Stimulated activated CD8-positive, alpha-beta memory T cell treated with anti-CD3 and anti-CD28 coated beads, Interleukin-15, amount 100 ng/mL, for 1 hour (primary cell): ENCODE data around the gene USP22.
"Not testable (repeated sequence)": the region's sequence is repeated elsewhere in the genome, so short reads cannot be mapped to it uniquely, and the experiment has no call there.

Source experiments
- DNase-seq: peaks from one replicate; pipeline ENCODE4 v3.0.0-alpha.2; 2020; ENCODE audit warnings: low read depth

Gene USP22

DNA sequence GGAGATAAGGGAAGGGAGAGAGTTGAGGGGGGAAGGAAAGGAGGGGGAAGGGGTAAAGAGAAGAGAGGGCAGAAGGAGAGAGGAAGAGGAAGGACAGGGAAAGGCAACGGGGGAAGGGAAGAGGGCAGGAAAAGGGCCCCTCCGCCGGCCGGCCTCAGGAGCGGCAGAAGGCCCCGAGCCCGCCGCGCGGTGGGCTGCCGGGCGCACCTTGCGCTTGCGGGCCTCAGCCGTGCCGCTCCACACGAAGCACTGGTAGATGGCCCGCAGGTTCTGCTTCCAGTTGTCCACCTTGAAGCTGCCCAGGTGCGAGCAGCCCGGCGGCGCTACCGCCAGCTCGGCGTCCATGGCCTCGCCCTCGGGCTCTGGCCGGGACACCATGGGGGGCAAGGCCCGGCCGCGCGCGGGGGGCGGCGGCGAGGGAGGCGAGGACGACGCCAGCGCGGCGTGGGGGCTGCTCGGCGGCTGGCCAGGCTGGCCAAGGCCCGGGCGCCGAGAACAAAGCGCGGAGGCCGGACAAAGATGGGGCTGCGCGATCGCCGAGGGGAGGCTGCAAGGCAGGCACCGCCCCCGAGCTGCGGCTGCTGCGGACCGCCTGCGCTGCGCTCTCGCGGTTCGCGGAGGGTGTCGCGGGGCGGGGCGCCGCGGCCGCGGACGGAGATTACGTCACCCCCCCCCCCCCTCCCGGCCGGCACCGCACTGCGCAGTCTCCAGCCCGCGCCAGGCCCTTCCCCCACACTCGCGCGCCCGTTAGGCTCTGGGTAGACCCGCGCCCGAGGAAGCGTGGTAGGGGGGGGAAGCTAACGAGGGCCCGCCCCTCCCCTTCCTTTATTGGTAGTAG lies at the start of gene USP22:
Gene USP22, minus strand, starts transcription at position 554 of the 838 bp plus-strand sequence. Its CDS starts 176 bp downstream, at position 378.
- DNase-seq, result no peak

DNA sequence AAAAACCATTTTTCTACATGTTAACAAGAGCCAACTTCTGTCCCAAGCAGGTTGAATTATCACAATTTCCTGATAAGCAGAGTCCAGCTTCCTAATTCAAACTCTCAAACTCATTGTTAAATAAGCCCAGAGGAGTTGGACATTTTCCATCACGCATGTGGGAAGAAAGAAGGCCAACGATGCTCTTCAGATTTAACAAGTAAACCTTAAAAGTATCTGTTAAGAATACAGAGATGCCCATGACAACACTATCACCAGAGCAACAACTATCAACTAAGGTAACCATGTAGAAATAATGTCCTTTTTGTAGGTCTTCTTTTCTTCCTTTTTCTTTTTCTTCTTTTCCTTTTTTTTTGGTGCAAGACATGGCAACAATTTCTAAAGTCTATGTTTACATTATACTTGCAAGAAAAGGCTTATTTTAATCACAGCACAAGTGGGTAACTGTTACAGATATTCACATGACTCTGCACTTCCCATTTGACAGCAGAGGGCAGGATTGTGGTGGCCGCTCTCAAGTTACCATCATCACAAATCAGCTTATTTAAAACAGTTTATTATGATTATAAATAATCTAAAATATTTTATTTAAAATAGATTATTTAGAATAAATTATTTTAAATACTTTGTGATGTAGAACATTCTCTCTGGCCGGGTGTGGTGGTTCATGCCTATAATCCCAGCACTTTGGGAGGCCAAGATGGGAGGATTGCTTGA lies 48.2 kb upstream of the USP22 start:
- no peak for DNase-seq

DNA sequence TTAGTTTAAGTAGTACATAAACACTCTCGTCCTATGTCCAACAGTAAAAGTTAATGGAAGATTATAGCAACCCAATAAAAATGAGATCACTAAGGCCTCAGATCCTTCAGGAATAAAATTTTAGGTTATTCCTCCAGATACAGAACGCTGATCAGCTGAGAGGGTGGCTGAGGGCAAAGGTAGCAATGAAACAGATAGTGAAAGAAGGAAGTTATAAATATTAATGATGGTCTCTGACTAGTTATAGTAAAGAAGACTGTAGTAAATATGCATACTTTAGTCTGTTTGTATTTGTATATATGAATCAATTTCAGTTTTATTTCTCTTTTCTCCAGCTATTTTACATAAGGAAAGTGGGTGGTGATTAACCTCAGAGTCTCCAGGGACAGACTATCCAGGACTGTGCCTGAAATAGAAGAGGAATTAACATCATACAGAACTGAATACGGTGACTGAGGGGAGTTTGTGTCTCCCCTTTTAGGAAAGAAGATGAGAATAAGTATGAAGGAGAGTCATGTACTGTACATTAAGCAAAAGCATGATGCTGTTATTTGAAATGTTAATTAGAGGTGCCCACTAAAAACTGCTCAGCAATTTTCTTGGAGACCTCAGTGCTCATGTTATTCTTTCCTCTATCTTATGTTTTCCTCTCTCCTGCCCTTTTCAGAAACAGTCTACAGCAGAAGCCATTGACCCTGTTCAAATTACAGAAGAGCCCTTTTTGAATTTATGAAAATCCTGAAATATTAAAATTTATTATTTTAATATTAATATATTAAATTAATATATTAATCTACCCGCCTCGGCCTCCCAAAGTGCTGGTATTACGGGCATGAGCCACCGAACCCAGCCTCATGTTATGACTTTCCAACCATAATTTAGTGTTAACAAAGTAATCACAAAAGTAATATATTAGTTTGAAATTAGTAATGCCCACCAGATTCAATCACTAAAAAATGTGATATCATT lies 47.4 kb upstream of the USP22 start:
- no peak for DNase-seq

DNA sequence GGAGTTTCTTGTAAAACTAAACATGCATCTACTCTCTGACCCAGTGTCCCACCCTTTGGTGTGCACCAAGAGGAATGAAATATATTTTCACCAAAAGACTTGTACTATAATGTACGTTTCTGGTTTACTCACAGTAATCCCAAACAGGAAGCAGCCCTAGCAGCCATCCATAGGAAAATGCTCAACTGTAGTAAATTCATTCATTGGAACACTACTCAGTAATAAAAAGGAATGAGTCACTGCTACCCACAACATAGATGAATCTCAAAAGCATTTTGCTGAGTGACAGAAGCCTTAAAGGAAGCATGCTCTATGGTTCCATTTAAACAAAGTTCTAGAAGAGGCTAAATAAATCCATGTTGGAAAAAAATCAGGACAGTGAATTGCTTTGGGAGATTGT lies 46.3 kb upstream of the USP22 start:
- no peak for DNase-seq

DNA sequence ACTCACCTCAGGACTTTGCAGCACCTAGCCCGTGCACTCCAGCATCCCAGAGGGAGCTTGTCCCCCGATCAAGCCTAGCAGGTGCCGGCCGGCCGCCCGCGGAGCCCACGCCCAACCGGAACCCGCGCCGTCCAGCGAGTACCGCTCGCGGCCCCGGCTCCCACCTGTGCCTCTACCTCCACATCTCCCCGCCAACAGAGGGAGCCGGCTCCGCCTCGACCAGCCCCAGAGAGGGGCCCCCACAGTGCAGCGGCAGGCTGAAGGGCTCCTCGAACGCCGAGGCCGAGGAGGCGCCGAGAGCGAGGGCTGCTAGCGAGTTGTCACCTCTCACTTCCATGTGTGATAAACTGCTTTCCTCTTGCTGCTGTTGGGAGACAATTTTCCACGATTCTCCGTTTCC lies 42.9 kb upstream of the USP22 start:
- no peak for DNase-seq

DNA sequence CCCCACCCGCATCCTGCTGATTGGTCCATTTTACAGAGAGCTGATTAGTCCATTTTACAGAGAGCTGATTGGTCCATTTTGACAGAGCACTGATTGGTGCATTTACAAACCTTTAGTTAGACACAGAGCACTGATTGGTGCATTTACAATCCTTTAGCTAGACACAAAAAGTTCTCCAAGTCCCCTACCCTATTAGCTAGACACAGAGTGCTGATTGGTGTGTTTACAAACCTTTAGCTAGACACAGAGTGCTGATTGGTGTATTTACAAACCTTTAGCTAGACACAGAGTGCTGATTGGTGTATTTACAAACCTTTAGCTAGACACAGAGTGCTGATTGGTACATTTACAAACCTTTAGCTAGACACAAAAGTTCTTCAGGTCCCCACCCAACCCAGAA lies 42.5 kb upstream of the USP22 start:
- DNase-seq, result not testable (repeated sequence)

DNA sequence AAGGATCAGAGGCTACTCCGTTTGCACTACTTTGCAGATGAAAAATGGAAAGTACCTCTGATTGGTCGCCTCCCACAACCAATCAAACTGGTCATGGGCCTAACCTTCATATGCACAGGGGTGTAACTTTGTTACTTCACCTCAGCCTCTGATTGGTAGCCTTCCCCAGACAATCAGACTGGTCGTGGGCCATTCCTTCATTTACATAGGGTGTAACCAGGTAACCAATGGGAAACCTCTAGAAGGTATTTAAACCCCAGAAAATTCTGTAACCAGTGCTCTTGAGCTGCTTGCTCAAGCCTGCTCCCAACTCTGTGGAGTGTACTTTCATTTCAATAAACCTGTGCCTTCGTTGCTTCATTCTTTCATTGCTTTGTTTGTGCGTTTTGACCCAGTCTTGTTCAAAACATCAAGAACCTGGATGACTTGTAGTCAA lies 39.2 kb upstream of the USP22 start:
- no peak for DNase-seq

DNA sequence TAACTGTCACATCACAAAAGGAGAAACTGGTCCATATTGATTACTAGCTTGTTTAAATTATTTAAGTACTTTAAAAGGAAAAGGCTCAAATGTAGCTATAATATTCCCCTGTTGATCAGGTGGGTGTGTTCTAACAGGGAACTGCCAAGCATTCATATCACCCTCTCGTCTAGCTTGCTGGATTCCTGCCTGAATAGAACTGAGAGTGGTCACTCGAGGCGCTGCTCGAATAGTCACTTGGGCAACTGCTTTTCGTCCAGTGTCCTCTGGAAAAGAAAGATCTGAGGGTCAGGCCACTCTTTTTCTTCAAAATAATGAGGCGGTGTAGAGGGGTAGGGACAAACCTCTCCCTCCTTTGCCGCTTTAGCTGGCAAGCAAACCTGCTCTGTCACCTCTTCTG lies 36.4 kb upstream of the USP22 start:
- no peak for DNase-seq

DNA sequence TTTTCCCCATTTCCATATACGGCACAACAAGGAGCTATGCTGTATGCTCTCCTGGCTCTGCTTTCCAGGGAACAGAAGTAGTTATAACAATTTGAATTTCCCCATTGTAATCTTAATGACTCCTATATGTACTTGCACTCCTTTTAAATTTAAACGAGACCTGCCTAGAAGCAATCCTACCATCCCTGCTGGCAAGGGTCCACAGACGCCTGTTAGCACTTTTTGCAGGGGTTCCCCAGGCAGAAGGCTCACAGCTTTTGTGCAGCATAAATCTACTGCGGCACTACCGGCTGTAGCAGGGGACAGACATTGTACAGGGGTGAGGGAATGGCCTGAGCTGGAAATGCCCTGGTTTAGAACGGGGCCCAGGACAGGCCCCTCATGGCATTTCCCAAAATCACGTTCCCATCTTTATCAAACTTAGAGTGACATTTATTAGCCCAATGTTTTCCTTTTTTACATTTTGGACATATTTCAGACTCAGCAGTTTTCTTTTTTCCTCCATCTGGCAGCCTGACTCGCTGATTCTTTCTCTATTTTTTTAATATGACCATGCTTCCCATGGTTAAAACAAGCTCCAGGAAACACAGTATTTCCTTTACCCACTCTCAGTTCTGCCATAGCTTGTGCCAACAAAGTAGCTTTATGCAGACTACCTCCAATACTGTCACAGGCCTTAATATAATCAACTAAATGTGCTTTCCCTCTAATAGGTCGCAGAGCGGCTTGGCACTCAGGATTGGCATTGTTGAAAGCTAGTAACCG lies 35.4 kb upstream of the USP22 start:
- DNase-seq, result no peak

DNA sequence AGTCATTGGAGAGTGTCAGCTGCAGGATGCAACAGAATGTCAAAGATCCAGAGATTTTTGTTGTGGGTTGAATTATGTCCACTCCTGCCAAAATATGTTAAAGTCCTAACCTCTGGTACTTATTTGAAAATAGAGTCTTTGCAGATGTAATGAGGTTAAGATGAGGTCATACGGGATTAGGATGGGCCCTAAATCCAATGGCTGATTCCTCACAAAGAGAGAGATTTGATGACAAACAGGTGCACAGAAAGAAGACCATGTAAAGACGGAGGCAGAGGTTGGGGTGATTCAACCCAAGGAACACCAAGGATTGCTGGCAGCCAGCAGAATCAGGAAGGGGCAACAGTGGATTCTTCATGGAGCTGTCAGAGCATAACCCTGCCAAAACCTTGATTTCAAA lies 34.5 kb upstream of the USP22 start:
- DNase-seq, result no peak

DNA sequence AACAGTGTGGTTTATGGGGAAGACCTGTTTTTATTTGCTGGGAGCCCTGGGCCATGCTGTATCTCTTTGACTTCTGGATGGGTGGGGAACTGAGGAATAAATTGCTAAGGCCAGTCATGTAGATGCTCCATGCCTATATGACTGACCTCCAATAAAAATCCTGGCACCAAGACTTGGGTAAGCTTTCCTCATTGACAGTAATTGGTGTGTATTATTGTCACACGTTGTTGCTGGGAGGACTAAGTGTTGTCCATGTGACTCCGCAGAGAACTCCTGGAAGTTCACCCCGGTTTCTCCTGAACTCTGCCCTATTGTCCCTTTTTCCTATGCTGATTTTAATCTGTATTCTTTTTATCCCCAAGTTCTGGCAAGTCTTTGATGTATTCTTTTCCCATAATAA lies 33.4 kb upstream of the USP22 start:
- DNase-seq, result no peak

DNA sequence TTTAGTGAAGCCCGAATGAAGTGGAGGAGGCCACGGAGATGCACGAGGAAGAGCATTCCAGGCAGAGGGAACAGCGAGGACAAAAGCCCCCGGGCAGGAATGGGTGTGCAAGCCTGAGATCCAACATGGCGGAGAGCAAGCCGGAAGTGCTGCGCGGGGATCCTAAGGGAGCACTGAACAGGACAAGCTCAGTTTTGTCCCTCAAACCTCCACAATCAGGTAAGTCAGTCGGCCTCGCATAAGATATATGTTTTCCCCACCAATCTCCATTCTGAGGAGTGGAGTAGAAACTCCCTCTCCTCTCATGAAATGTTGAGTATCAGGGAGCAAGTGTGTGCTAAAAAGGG lies 32.9 kb upstream of the USP22 start:
- no peak for DNase-seq

DNA sequence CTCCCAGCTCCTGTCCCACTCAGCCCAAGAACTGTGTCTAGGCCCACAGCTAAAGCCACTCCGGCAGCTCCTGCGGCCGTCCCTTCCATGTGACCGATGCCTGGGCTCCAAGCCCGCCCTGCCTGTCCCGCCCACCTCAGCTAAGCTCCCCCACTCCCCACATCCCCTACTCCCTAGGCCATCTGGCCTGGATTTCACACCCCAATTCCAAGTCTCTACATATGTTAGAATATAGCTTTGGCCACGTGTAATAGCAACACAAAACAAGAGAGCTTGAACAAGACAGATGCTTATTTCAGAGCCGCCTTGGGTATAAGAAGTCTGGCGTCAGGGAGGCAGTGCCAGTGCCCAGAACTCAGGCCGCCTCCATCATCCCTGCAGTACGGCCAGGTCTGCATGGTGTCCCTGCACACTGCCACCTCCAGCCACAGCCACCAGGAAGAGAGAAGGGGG lies 30.0 kb upstream of the USP22 start:
- no peak for DNase-seq

DNA sequence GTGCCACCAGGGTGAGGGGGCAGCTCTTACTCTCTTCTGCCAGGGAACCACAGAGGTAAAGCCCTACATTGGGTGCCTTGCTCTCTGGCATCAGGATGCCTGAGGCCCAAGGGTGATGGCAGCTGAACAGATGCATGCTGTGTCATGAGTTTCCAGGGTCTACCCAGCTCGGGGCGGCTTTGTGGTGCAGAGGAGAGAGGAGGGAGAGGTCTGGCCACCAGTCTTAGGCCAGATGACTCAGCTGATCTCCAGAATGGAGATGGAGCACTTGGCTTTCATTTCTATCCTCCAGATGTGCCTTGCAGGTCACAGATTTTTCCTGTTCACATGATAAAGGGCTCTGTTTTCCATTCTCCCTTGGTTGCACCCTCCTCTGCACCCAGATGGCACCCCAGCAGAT lies 23.6 kb upstream of the USP22 start:
- DNase-seq, result no peak

DNA sequence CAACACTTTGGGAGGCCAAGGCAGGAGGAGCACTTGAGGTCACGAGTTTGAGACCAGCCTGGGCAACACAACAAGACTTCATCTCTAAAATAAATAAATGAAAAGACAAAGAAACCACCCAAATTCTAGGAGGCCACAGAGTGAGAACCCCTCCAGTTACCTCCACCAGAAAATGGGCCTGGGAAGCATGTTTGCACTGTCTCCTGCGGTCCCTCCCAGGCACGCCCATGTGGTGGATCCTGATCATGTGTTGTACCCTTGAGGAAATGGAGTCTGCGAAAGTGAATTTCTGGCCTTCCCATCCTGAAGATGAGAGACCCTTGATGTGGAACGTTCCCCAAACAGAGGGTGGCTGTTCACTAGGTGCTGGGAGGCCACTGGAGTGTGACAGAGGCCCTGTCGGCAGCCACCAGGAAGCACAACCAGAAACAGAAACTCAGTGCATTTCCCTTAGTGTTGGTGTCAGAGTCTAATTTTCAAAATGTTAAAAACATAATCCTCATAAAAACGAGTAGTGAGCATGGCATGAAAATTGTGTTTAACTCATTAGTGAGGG lies 19.2 kb upstream of the USP22 start:
- DNase-seq, result no peak

DNA sequence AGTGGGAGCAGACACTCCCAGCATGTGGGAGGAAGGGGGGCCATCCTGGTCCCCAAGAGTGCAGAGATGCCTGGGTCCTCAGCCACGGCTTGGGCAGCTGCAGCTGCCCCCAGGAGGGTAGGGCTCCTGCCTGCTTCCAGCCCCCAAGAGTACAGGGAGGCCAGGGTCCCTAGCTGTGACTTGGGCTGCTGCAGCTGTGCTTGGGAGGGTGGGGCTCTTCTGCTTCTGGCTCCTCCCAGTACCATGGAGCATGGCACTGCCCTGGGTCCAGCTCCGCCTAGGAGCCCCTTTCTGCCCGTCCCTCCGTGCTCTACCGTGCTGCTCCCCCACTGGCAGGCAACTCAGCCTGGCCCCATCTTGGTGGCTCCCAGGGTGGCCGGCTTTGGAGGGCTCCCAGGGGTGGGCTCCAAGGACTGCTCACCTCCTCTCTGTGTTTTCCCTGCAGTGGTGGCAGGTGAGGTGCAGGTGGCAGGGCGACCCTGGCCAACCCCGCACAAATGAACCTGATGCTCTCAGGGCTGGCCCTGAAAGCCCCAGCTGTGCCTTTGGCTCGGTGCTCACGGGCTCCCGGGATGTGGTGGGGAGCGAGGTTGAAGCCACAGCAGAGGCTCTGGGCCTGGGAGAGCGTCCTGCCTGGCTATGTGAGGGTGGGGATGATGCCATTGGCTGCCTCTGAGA lies 18.5 kb upstream of the USP22 start:
- DNase-seq, result no peak

DNA sequence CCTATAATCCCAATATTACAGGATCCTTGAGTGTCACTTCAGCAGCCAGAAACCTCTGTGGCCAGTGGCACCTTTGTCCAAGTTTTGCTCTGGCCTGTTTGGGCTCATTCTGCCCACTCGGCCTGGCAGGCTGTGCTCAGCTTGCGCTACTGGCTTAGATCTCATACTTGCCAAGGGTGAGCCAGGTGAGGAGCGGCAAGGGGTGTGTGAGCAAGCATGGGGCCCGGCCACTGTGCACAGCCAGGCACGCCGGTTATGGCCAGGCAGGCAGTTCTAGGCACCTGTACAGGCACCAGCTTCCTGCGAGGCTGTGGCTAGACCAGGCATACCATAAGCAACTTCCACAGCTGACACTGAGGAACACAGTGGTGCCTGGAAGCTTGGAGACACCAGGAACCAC lies 16.9 kb upstream of the USP22 start:
- DNase-seq, result no peak

DNA sequence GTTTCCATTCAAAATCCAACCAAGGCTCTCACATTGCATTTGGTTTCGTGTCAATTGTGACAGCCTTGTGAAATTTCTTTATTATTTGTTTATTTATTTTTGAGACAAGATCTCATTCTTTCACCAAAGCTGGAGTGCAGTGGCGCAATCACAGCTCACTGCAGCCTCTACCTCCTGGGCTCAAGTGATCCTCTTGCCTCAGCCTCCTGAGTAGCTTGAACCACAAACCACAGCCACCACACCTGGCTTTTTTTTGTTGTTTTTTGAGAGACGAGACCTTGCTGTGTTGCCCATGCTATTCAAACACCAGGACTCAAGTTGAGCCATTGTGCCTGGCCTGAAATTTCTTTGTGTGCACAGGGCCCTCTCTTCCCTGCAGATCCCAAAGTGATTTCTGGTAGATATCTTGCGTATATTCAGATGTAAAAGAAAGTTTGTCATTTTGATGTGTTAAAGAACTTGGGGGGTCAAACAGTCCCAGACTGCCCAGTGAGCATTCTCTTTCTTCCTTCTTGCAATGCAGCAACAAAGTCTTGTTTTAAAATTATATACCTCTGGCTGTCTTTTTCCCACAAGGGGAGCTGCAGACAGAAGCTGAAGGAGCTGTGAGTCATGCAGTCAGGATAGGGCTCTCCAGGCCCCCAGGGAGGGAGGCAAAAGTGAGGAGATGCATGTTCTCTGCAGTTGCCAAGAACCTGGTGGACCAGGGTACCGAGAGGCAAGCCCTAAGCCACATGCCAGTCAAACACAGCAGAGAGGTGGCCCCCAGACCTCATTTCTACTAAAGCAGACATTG lies 15.5 kb upstream of the USP22 start:
- no peak for DNase-seq

DNA sequence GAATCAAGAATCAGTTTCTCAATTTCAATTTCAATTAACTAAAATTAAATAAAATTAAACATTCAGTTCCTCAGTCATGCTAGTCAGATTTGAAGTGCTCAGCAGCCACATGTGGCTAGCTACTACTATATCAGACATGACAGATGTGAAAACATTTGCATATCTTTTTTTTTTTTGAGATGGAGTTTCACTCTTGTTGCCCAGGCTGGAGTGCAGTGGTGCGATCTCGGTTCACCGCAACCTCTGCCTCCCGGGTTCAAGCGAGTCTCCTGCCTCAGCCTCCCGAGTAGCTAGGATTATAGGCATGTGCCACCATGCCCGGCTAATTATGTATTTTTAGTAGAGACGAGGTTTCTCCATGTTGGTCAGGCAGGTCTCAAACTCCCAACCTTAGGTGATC lies 10.2 kb upstream of the USP22 start:
- not testable (repeated sequence) for DNase-seq

DNA sequence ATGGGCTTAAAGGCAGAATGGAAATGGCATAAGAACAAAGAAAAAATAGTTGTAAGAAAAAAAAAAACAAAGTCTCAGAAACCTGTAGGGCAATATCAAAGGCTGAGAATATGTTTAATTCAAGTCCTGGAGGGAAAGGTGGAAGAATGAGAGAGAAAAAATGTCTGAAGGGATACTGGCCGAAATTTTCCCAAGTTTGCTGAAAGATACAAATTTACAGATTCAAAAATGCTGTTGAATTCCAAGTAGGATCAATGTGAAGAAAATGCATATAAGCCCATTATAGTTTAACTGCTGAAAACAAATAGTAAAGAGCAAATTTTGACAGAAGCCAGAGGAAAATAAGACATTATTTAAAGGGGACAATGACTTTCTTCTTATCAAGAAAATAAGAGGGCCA lies 6.6 kb upstream of the USP22 start:
- DNase-seq, result no peak
